Dedifferentiated amniotic fluid mesenchymal stem cell (primary cell): Measurements from ENCODE around the gene WDR26.
"Not testable (repeated sequence)": the region's sequence is repeated elsewhere in the genome, so short reads cannot be mapped to it uniquely, and the experiment has no call there.

ENCODE experiments used
- DNase-seq: peaks from one replicate; pipeline ENCODE4 v3.0.0-alpha.2; 2016; ENCODE audit errors: extremely low spot score

WDR26 gene

DNA sequence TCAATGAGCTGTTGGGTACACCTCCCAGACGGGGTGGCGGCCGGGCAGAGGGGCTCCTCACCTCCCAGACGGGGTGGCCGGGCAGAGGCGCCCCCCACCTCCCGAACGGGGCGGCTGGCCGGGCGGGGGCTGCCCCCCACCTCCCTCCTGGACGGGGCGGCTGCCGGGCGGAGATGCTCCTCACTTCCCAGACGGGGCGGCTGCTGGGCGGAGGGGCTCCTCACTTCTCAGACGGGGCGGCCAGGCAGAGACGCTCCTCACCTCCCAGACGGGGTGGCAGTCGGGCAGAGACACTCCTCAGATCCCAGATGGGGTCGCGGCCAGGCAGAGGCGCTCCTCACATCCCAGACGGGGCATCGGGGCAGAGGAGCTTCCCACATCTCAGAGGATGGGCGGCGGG lies 84.9 kb downstream of the WDR26 start:
- DNase-seq: not testable (repeated sequence)

DNA sequence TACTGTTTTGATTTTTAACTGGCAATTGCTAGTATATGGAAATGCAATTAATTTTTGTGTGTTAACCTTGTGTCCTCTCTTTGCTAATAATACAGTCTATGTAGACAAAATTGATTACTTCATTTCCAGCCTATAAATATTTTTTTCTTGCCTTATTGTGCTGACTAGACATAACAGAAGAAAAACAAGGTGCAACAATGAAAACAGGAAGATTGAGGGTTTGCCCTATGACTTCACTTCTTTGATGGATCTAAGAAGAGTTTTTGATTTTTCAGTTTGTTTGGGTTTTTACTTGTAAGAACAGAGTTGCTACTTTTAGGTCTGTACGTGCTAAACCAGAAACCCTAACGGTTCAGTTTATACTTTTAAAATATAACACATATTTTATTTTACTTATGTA lies 86.5 kb downstream of the WDR26 start:
- DNase-seq: no peak

DNA sequence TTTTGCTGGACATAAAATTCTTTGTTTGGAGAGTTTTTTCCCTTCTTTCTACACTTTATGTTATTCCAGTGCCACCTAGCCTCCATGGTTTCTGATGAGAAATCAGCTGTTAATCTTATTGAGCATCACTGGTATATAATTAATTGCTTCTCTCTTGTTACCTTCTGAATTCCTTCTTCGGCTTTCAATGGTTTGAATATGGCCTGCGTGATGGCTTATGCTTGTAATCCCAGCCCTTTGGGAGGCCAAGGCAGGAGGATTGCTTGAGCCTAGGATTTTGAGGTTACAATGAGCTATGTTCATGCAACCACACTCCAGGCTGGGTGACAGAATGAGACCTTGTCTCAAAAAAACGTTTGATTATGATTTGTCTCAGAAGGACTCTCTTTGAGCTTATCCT lies 90.9 kb downstream of the WDR26 start:
- DNase-seq: no peak

DNA sequence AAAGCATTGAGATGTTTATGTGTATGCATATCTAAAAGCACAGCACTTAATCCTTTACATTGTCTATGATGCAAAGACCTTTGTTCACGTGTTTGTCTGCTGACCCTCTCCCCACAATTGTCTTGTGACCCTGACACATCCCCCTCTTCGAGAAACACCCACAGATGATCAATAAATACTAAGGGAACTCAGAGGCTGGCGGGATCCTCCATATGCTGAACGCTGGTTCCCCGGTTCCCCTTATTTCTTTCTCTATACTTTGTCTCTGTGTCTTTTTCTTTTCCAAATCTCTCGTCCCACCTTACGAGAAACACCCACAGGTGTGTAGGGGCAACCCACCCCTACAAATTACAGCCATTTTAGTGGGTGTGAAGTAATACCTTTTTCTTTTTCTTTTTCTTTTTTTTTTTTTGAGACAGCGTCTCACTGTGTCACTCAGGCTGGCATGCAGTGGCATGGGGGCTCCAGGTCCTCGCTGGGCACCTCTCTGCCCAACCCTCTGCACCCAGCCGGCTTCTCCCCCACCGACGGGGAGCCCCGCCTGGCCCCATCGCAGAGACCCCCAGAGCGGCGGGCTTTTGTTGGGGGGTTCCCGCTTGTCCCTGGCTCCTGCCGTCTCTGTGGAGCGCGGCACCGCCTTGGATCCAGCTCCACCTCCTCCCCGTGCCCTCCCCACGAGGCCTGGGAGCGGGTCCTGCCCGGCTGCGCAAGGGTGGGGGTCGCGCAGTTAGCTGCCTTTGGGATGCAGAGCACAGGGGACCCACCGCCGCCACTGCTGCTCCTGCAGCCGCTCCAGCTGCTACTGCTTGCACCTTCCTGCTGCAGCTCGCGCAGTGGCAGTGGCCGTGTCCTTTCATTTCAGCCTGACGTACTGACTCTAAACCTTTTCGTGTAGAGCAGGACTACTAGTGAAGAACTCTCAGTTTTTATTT lies 93.9 kb downstream of the WDR26 start:
- not testable (repeated sequence) for DNase-seq

DNA sequence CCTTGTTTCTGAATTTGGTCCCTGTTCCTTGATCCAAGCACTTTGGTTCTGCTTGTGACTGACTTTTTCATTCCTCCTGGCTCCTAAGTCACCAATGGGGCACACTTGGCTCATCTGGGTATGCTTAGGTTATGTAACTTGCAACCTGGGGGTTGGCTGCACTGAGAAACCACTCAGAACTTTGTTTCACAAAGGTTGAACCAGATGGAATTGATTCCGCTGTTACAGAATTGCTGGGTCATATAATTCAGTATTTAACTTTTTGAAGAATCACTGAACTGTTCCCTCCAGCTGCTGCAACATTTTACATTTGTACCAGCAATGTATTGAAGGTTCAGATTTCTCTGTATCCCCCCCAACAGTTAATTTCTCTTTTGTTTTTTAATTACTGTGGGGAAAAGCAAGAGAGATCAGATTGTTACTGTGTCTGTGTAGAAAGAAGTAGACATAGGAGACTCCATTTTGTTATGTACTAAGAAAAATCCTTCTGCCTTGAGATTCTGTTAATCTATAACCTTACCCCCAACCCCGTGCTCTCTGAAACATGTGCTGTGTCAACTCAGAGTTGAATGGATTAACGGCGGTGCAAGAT lies 95.1 kb downstream of the WDR26 start:
- no peak for DNase-seq

DNA sequence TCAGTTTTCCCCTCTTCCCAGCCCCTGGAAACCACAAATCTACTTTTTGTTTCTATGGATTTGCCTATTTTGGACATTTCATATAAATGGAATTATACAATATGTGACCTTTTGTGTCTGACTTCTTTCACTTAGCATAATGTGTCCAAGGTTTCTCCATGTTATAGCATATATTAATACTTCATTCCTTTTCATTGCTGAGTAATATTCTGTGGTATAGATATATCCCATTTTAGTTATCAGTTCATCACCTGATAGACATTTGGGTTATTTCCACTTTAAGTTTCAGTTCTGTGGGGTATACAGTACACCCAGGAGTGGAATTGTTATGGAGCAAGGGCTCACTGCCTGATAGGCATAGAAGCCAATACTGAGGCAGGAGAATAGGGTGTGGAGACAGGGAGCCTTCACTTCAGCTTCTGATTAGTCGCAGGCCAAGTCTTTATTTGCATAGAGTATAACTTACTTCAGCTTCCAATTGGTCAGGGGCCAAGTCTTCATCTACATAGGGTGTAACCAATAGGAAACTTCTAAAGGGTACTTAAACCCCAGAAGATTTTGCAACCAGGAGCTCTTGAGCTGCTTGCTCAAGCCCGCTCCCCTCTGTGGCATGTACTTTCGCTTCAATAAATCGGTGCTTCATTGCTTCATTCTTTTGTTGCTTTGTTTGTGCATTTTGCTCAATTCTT lies 96.3 kb downstream of the WDR26 start:
- no peak for DNase-seq
